ENCODE data around the gene ACTR3C. TPM values are rescaled to one million over a fixed set of nuclear protein-coding genes. Genes with fewer than 3 reads are reported as not detected.

The ACTR3C gene
- total and polyA plus RNA-seq, 8 donors: 9.0 to 26.5 (median 17.2) TPM

DNA sequence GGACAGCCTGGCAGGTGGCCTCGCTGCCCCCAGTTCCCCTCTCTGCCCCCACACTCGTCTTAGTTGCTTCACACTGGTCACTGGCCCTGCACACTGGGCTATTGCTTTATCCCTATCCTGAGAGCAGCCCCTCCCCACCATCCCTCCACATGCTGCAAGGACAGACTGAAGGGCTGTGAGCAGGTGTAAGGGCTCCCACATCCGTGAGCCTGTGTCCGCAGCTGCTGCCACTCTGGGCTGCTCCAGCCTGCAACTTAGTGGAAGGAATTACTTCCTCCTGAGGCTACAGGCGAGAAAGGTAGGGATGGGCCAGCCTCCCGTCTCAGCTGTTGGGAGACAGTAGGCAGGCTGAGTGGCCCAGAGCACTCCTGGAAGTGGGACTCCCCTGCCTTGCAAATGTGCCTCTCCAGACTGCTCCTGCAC lies 14.3 kb upstream of the ACTR3C start:
- TF ChIP-seq, protein P1, sequence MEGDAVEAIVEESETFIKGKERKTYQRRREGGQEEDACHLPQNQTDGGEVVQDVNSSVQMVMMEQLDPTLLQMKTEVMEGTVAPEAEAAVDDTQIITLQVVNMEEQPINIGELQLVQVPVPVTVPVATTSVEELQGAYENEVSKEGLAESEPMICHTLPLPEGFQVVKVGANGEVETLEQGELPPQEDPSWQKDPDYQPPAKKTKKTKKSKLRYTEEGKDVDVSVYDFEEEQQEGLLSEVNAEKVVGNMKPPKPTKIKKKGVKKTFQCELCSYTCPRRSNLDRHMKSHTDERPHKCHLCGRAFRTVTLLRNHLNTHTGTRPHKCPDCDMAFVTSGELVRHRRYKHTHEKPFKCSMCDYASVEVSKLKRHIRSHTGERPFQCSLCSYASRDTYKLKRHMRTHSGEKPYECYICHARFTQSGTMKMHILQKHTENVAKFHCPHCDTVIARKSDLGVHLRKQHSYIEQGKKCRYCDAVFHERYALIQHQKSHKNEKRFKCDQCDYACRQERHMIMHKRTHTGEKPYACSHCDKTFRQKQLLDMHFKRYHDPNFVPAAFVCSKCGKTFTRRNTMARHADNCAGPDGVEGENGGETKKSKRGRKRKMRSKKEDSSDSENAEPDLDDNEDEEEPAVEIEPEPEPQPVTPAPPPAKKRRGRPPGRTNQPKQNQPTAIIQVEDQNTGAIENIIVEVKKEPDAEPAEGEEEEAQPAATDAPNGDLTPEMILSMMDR (IDR thresholded peaks at IDR 0.05): no peak
- Histone ChIP-seq H3K27ac (peak overlapping the region; percentile 61 to 89 (median 78)), H3K27me3 (no peaks in the 10 kb centered on the region), H3K36me3 (no peaks in the 10 kb centered on the region), H3K9me3 (no peaks in the 10 kb centered on the region), H3K4me1 (peaks cover 33 to 40% (median 36%) of the 10 kb centered on the region in 3 donors), H3K4me3 (peak overlapping the region in 1 of 4 donors; percentile 10)
- WGBS, 2 donors: 46 to 47% methylated on average over 5 to 6 of the region's 6 CpGs
- peak; percentile 41 to 52 (median 46) for ATAC-seq
- intact Hi-C loops (cut with DNase I): no loop called here
- peak; percentile 61 to 80 (median 74) for DNase-seq
- FAIRE-seq: no peak

DNA sequence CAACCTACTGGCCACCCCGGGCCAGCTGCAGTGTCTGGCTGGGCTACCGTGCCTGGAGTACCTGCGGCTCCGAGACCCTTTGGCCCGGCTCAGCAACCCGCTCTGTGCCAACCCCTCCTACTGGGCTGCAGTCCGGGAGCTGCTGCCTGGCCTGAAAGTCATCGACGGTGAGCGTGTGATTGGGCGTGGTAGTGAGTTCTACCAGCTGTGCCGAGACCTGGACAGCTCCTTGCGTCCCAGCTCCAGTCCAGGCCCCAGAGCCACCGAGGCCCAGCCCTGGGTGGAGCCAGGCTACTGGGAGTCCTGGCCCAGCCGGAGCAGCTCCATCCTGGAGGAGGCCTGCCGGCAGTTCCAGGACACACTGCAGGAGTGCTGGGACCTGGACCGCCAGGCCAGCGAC lies 13.8 kb upstream of the ACTR3C start:
- TF ChIP-seq, protein P1 (IDR thresholded peaks at IDR 0.05): no peak
- Histone ChIP-seq H3K27me3 (no peaks in the 10 kb centered on the region), H3K4me3 (no peak overlapping the region), H3K36me3 (no peaks in the 10 kb centered on the region), H3K4me1 (peaks cover 33 to 40% (median 36%) of the 10 kb centered on the region in 3 donors), H3K27ac (peak overlapping the region; percentile 61 to 89 (median 78)), H3K9me3 (no peaks in the 10 kb centered on the region)
- intact Hi-C loops (cut with DNase I): no loop called here
- DNase-seq (peak; percentile 76 to 92 (median 84)), ATAC-seq (peak; percentile 49 to 67 (median 58)), FAIRE-seq (no peak)
- WGBS, 2 donors: 43 to 48% methylated on average over 18 of the region's 18 CpGs

- TF ChIP-seq, protein P1 (IDR thresholded peaks at IDR 0.05): no peak
- FAIRE-seq (no peak), ATAC-seq (peak in 1 of 4 donors; percentile 9), DNase-seq (peak in 1 of 6 donors; percentile 71)
- intact Hi-C loops (cut with DNase I): no loop called here
- WGBS, 2 donors: 56 to 59% methylated on average over 14 of the region's 14 CpGs
- Histone ChIP-seq H3K4me3 (no peak overlapping the region), H3K27ac (peak overlapping the region; percentile 61 to 89 (median 78)), H3K4me1 (peaks cover 33 to 40% (median 36%) of the 10 kb centered on the region in 3 donors), H3K36me3 (no peaks in the 10 kb centered on the region), H3K27me3 (no peaks in the 10 kb centered on the region), H3K9me3 (no peaks in the 10 kb centered on the region)
Observed at GRCh38 chr7:150336746-150337145, 13.4 kb upstream of the ACTR3C start.

DNA sequence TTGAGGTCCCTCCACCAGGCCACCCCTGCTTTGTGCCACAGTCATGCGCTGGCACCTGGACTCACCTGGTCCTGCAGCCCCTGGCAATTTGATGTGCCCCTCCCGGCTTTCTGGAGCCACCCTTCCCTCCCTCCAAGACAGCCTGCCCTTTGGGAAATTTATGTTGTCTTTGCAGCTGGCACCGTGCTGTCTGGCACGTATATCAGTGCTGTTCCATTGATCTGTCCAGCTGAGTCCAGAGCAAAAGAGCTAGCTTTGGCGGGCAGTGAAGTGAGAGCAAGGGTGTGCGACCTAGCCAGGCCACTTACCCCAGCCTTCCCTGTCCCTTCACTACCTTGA lies 12.4 kb upstream of the ACTR3C start:
- FAIRE-seq (no peak), ATAC-seq (peak; percentile 44 to 60 (median 54)), DNase-seq (peak; percentile 69 to 80 (median 76))
- no peak overlapping the region for H3K4me3 ChIP-seq
- no peaks in the 10 kb centered on the region for H3K36me3 ChIP-seq
- H3K4me1 ChIP-seq: peaks cover 33 to 40% (median 36%) of the 10 kb centered on the region in 3 donors
- intact Hi-C loops (cut with DNase I): no loop called here
- TF ChIP-seq, protein P1 (IDR thresholded peaks at IDR 0.05): no peak
- H3K9me3 ChIP-seq: no peaks in the 10 kb centered on the region
- WGBS, 2 donors: 34 to 35% methylated on average over 6 of the region's 6 CpGs
- peak overlapping the region; percentile 61 to 89 (median 78) for H3K27ac ChIP-seq
- no peaks in the 10 kb centered on the region for H3K27me3 ChIP-seq

DNA sequence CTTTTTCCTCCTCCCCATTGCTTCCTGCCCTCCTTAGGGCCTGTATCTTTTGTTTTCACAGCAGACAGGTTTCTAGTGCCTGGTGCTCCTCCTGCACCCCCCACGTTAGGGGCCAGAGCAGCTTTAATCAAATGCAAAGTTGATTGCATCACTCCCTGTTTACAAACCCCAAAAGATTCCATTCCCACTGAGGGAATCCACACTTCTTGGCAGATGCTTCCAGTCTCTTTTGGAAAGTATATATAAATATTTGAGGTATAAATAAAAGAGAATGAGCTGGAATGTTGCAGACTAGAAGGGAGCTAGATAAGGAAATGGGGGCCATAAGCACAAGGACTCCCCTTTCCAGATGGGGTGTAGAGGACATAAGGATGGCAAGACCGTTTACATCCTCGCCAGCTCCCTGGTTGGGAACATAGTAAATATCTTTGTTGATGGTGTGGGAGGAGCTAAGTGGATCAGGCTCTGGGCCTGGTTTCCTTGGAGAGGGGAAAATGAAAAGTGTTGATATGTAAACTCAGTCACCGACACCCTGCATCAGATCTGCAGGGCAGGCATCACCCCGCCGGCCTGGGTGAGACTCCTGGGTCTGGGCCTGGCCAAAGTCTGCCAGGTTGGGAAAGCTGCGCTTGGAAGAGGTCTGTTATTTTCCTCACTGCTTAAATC lies 11.9 kb upstream of the ACTR3C start:
- H3K27ac ChIP-seq: peak overlapping the region; percentile 61 to 89 (median 78)
- no peaks in the 10 kb centered on the region for H3K36me3 ChIP-seq
- no peaks in the 10 kb centered on the region for H3K27me3 ChIP-seq
- FAIRE-seq: no peak
- TF ChIP-seq, protein P1 (IDR thresholded peaks at IDR 0.05): no peak
- 29 to 34% methylated on average over 7 of the region's 7 CpGs for WGBS, 2 donors
- no peak overlapping the region for H3K4me3 ChIP-seq
- peak in 4 of 6 donors; percentile 64 to 67 (median 65) for DNase-seq
- ATAC-seq: peak; percentile 19 to 28 (median 22)
- H3K4me1 ChIP-seq: peaks cover 33 to 40% (median 36%) of the 10 kb centered on the region in 3 donors
- no peaks in the 10 kb centered on the region for H3K9me3 ChIP-seq
- intact Hi-C loops (cut with DNase I): no loop called here
